ENCODE data around the gene CCDC102A. TPM values are rescaled to one million over a fixed set of nuclear protein-coding genes. Genes with fewer than 3 reads are reported as not detected.

The CCDC102A gene
- total and polyA plus RNA-seq, 10 of the 15 experiments (the other 5 are each of a cell fraction or from before 2014, with no cell fraction given) = 0.03 to 5.9 (median 2.4) TPM

GRCh38 chr16:57536306-57537193, at the start of gene CCDC102A (continued):
- TF ChIP-seq E4F1 (IDR thresholded peaks at IDR 0.05; ENCODE audit: borderline replicate concordance, partially characterized antibody) = no peak
- no peak for TF ChIP-seq JUNB (IDR thresholded peaks at IDR 0.05)
- no peak for TF ChIP-seq KDM1A (IDR thresholded peaks at IDR 0.05; ENCODE audit: borderline replicate concordance)
- TF ChIP-seq, protein P1, sequence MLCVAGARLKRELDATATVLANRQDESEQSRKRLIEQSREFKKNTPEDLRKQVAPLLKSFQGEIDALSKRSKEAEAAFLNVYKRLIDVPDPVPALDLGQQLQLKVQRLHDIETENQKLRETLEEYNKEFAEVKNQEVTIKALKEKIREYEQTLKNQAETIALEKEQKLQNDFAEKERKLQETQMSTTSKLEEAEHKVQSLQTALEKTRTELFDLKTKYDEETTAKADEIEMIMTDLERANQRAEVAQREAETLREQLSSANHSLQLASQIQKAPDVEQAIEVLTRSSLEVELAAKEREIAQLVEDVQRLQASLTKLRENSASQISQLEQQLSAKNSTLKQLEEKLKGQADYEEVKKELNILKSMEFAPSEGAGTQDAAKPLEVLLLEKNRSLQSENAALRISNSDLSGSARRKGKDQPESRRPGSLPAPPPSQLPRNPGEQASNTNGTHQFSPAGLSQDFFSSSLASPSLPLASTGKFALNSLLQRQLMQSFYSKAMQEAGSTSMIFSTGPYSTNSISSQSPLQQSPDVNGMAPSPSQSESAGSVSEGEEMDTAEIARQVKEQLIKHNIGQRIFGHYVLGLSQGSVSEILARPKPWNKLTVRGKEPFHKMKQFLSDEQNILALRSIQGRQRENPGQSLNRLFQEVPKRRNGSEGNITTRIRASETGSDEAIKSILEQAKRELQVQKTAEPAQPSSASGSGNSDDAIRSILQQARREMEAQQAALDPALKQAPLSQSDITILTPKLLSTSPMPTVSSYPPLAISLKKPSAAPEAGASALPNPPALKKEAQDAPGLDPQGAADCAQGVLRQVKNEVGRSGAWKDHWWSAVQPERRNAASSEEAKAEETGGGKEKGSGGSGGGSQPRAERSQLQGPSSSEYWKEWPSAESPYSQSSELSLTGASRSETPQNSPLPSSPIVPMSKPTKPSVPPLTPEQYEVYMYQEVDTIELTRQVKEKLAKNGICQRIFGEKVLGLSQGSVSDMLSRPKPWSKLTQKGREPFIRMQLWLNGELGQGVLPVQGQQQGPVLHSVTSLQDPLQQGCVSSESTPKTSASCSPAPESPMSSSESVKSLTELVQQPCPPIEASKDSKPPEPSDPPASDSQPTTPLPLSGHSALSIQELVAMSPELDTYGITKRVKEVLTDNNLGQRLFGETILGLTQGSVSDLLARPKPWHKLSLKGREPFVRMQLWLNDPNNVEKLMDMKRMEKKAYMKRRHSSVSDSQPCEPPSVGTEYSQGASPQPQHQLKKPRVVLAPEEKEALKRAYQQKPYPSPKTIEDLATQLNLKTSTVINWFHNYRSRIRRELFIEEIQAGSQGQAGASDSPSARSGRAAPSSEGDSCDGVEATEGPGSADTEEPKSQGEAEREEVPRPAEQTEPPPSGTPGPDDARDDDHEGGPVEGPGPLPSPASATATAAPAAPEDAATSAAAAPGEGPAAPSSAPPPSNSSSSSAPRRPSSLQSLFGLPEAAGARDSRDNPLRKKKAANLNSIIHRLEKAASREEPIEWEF (IDR thresholded peaks at IDR 0.05; ENCODE audit: insufficient replicate concordance, low read depth, low read length) = no peak
- TF ChIP-seq EGR1 (IDR thresholded peaks at IDR 0.05; ENCODE audit: borderline replicate concordance in 1 of 2, low read depth in 2 of 2, low read length in 2 of 2) = peak in 1 of 2 experiments; percentile 62; a peak in 1 of 3 replicates
- no peak; a peak in 1 of 4 replicates for TF ChIP-seq IKZF2 (IDR thresholded peaks at IDR 0.05)
- no peak for TF ChIP-seq NFYB (IDR thresholded peaks at IDR 0.05; ENCODE audit: insufficient read depth, low read depth, low read length)
- TF ChIP-seq MYC (IDR thresholded peaks at IDR 0.05; ENCODE audit: insufficient read depth, insufficient read length, insufficient replicate concordance, low read length, severe bottlenecking) = no peak
- TF ChIP-seq PRDM15 (CRISPR knock-in tag; IDR thresholded peaks at IDR 0.05) = no peak
- no peak for TF ChIP-seq NFIC (IDR thresholded peaks at IDR 0.05; ENCODE audit: low read depth, low read length)
- peak; percentile 51; the same call in 1 of the 2 replicates for TF ChIP-seq CREM (IDR thresholded peaks at IDR 0.05; ENCODE audit: low read depth)
- TF ChIP-seq ASH2L (IDR thresholded peaks at IDR 0.05; ENCODE audit: borderline replicate concordance, low read depth) = no peak
- TF ChIP-seq EZH2 (IDR thresholded peaks at IDR 0.05; ENCODE audit: borderline replicate concordance, control insufficient read depth, low read depth, low read length) = no peak
- peak; percentile 49; the same call in 1 of the 2 replicates for TF ChIP-seq EED (IDR thresholded peaks at IDR 0.05; ENCODE audit: low read depth)
- TF ChIP-seq TCF7 (IDR thresholded peaks at IDR 0.05; ENCODE audit: borderline replicate concordance) = no peak
- no peak for TF ChIP-seq RAD51 (IDR thresholded peaks at IDR 0.05)
- TF ChIP-seq ATF7 (IDR thresholded peaks at IDR 0.05; ENCODE audit: low read depth) = no peak
- TF ChIP-seq HDAC2 (IDR thresholded peaks at IDR 0.05) = no peak

Measured in GM12878 (cell line).